ENCODE data around the gene ADAMTS12.

ADAMTS12 gene

GRCh38 chr5:33852837-33853236 is 39.0 kb downstream of the ADAMTS12 start:
- in situ Hi-C loops (cut with HindIII; ENCODE audit: low pct_unique_long_range_greater_than_20kb, low sequenced_read_pairs) = no loop called here
- no peak for DNase-seq (ENCODE audit: low read depth in 1 of 2, low spot score in 1 of 2)
- no peak for TF ChIP-seq JUND (IDR thresholded peaks at IDR 0.05; ENCODE audit: low read depth)

GRCh38 chr5:33852319-33852718 is 39.5 kb downstream of the ADAMTS12 start:
- in situ Hi-C loops (cut with HindIII; ENCODE audit: low pct_unique_long_range_greater_than_20kb, low sequenced_read_pairs) = no loop called here
- TF ChIP-seq JUND (IDR thresholded peaks at IDR 0.05; ENCODE audit: low read depth) = no peak
- no peak for DNase-seq (ENCODE audit: low read depth in 1 of 2, low spot score in 1 of 2)

GRCh38 chr5:33850100-33850594 is 41.6 kb downstream of the ADAMTS12 start:
- in situ Hi-C loops (cut with HindIII; ENCODE audit: low pct_unique_long_range_greater_than_20kb, low sequenced_read_pairs) = no loop called here
- TF ChIP-seq JUND (IDR thresholded peaks at IDR 0.05; ENCODE audit: low read depth) = no peak
- DNase-seq (ENCODE audit: low read depth in 1 of 2, low spot score in 1 of 2) = no peak

GRCh38 chr5:33848554-33848953 is 43.2 kb downstream of the ADAMTS12 start:
- no peak for DNase-seq (ENCODE audit: low read depth in 1 of 2, low spot score in 1 of 2)
- in situ Hi-C loops (cut with HindIII; ENCODE audit: low pct_unique_long_range_greater_than_20kb, low sequenced_read_pairs) = no loop called here
- TF ChIP-seq JUND (IDR thresholded peaks at IDR 0.05; ENCODE audit: low read depth) = no peak

- DNase-seq (ENCODE audit: low read depth in 1 of 2, low spot score in 1 of 2) = no peak
Observed at GRCh38 chr5:33846851-33847250, 44.9 kb downstream of the ADAMTS12 start.

GRCh38 chr5:33843579-33843978 is 48.2 kb downstream of the ADAMTS12 start:
- in situ Hi-C loops (cut with HindIII; ENCODE audit: low pct_unique_long_range_greater_than_20kb, low sequenced_read_pairs) = no loop called here
- no peak for DNase-seq (ENCODE audit: low read depth in 1 of 2, low spot score in 1 of 2)
- TF ChIP-seq JUND (IDR thresholded peaks at IDR 0.05; ENCODE audit: low read depth) = no peak

More at GRCh38 chr5:33846851-33847250, 44.9 kb downstream of the ADAMTS12 start:
- in situ Hi-C loops (cut with HindIII; ENCODE audit: low pct_unique_long_range_greater_than_20kb, low sequenced_read_pairs) = no loop called here
- TF ChIP-seq JUND (IDR thresholded peaks at IDR 0.05; ENCODE audit: low read depth) = no peak

GRCh38 chr5:33842456-33842855 is 49.3 kb downstream of the ADAMTS12 start:
- in situ Hi-C loops (cut with HindIII; ENCODE audit: low pct_unique_long_range_greater_than_20kb, low sequenced_read_pairs) = no loop called here
- no peak for TF ChIP-seq JUND (IDR thresholded peaks at IDR 0.05; ENCODE audit: low read depth)
- no peak for DNase-seq (ENCODE audit: low read depth in 1 of 2, low spot score in 1 of 2)

GRCh38 chr5:33841891-33842290 is 49.9 kb downstream of the ADAMTS12 start:
- no peak for DNase-seq (ENCODE audit: low read depth in 1 of 2, low spot score in 1 of 2)
- in situ Hi-C loops (cut with HindIII; ENCODE audit: low pct_unique_long_range_greater_than_20kb, low sequenced_read_pairs) = no loop called here
- no peak for TF ChIP-seq JUND (IDR thresholded peaks at IDR 0.05; ENCODE audit: low read depth)

GRCh38 chr5:33840927-33841547 is 50.8 kb downstream of the ADAMTS12 start:
- in situ Hi-C loops (cut with HindIII; ENCODE audit: low pct_unique_long_range_greater_than_20kb, low sequenced_read_pairs) = no loop called here
- TF ChIP-seq JUND (IDR thresholded peaks at IDR 0.05; ENCODE audit: low read depth) = no peak
- DNase-seq (ENCODE audit: low read depth in 1 of 2, low spot score in 1 of 2) = no peak

- DNase-seq (ENCODE audit: low read depth in 1 of 2, low spot score in 1 of 2) = no peak
- in situ Hi-C loops (cut with HindIII; ENCODE audit: low pct_unique_long_range_greater_than_20kb, low sequenced_read_pairs) = no loop called here
- no peak for TF ChIP-seq JUND (IDR thresholded peaks at IDR 0.05; ENCODE audit: low read depth)
Observed at GRCh38 chr5:33837301-33837700, 54.5 kb downstream of the ADAMTS12 start.

GRCh38 chr5:33834334-33834733 is 57.5 kb downstream of the ADAMTS12 start:
- DNase-seq (ENCODE audit: low read depth in 1 of 2, low spot score in 1 of 2) = no peak
- no peak for TF ChIP-seq JUND (IDR thresholded peaks at IDR 0.05; ENCODE audit: low read depth)
- in situ Hi-C loops (cut with HindIII; ENCODE audit: low pct_unique_long_range_greater_than_20kb, low sequenced_read_pairs) = no loop called here

- no peak for DNase-seq (ENCODE audit: low read depth in 1 of 2, low spot score in 1 of 2)
- TF ChIP-seq JUND (IDR thresholded peaks at IDR 0.05; ENCODE audit: low read depth) = no peak
- in situ Hi-C loops (cut with HindIII; ENCODE audit: low pct_unique_long_range_greater_than_20kb, low sequenced_read_pairs) = no loop called here
Observed at GRCh38 chr5:33833237-33833575, 58.6 kb downstream of the ADAMTS12 start.

- in situ Hi-C loops (cut with HindIII; ENCODE audit: low pct_unique_long_range_greater_than_20kb, low sequenced_read_pairs) = no loop called here
- DNase-seq (ENCODE audit: low read depth in 1 of 2, low spot score in 1 of 2) = no peak
- no peak for TF ChIP-seq JUND (IDR thresholded peaks at IDR 0.05; ENCODE audit: low read depth)
Observed at GRCh38 chr5:33832404-33833236, 59.2 kb downstream of the ADAMTS12 start.

Measured in T47D (cell line).